GM18505 (cell line): Measurements from ENCODE around the gene TYW1.
"Not testable (repeated sequence)": the region's sequence is repeated elsewhere in the genome, so short reads cannot be mapped to it uniquely, and the experiment has no call there.

ENCODE experiments used
- ATAC-seq: cut with Tn5 transposase; IDR thresholded peaks from one replicate; pipeline ENCODE4 v1.9.1; 2021; ENCODE audit not compliant: unreplicated experiment

Gene TYW1

DNA sequence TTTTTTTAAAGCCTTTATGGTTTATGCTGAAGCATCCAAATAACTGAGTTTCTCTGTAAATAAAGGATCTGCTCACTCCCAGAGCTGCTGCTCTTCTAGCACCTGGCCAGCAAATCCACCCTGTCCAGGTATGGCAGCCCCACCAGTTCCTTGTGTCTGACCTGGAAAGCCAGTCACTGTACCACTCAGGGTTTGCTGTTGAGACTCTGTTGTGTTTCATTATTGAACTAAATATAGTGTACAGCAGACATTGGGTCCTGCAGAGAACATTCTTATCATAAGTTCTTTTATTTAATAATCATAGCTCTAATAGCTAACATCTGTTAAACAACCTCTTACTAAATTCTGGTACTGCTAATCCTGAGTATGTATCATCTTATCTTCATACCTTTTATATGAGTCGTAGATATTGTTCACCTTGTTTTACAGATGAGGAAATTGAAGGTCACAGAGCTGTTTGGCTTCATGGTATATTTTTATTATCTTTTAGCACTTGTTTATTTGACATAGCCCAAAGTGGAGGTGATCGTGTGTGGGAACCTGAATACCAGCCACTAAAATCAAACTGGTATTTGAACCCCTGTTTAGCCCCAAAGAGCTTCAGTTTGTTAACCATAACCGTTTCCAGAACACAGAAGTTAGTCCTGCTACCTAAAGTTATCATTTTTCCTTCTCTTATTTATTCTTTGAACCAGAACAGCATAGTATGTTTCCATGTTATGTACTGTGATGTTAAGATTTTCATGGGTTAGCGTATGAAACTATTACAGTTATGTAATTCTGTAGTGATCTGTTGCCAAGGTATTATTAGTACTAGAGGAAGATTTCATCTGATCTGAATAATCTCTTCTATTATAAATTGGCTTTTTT, 139.2 kb downstream of the TYW1 start:
- not testable (repeated sequence) for ATAC-seq

DNA sequence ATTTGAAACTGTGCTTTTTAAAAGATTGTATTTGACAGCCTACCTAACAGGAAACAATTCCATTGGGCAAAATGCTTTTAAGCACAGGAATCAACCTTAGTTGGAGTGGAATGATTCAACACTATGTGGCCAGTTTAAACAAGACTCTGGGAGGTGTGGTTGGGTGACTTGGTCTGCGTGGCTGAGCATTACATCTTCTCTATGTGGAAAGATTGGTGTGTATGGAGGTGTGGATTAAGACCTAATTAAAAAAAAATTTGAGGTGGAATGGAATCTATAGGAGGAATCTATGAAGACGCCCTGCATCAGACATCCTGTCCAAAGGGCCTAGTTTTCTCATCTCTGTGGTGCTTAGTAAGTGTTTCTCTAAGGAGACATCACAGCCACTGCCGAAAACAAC, 140.9 kb downstream of the TYW1 start:
- ATAC-seq: not testable (repeated sequence)

DNA sequence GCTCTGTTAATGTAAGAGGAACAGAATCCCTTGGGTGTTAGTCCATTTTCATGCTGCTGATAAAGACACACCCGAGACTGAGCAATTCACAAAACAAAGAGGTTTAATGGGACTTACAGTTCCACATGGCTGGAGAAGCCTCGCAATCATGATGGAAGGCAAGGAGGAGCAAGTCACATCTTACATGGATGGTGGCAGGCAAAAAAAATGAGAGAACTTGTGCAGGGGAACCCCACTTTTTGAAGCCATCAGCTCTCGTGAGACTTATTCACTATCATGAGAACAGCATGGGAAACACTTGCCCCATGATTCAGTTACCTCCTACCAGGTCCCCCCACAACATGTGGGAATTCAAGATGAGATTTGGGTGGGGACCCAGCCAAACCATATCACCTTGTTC, 143.2 kb downstream of the TYW1 start:
- not testable (repeated sequence) for ATAC-seq

DNA sequence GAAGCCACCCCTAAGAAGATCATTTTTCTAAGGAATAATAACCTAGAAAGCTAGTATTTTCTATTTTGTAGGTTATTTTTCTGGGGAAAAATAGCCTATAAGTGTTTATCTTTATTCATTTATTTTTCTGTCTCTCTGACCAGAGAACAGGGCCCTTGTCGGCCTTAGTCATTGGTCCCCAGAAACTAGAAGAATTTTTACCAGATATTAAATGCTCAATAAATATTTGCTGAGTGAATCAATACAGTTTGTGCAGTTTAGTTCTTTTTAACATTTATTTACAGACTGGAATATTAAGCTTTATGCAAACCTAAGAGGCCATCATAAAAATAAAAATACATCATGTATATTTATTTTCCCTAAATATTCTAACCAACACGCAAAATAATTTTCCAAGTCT, 144.4 kb downstream of the TYW1 start:
- not testable (repeated sequence) for ATAC-seq

DNA sequence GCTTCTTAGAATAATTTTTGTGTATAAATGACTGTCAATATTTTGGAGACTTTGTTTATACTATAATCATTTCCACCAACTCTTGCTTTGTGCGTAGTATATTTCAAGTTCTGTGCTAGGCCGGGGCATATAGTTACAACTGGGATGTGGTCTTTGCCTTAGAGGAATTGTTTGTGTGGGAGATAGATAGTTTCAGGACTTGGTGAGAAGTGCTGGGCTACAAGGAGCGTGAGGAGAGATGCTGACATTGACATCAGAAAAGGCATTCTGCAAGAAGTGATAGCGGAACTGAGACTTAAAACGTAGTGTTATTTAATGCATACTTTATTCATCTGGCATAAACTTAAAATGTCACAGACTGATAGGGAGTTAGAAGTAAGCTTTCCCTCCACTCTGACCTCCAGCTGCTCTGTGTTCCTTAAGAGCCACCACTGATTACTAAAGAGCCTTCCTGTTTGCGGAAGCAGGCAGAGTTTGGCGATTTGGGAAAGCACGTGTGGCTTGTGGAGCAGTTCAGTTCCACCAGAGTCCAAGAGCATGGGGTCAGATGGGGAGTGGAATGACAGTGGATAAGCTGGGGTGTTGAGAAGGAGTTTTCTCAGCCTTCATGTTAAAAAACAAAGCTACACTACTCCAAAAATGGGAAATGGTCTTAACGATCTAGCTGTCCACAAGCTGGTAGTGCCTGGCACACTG, 146.6 kb downstream of the TYW1 start:
- not testable (repeated sequence) for ATAC-seq

DNA sequence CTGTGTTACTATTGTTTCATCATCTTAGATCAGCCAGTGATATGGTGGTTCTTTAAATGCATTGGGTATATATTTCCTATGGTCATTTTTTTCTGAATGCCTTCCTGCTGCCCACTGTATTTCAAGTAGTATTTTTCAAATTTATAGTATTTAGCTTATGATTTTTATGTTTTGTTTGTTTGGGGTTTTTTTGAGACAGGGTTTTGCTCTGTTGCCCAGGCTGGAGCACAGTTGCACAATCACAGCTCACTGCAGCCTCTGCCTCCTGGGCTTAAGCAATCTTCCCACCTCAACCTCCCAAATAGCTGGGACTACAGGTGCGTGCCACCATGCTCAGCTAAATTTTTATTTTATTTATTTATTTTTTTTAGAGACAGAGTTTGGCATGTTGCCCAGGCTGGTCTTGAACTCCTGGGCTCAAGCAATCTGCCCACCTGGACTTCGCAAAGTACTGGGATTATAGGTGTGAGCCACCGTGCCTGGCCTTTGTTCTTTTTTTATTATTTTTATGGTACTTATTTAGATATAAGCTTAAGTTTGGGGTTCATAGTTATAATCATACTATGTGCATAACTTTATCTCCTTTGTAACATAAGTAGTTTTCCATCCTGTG, 149.1 kb downstream of the TYW1 start:
- ATAC-seq: not testable (repeated sequence)

DNA sequence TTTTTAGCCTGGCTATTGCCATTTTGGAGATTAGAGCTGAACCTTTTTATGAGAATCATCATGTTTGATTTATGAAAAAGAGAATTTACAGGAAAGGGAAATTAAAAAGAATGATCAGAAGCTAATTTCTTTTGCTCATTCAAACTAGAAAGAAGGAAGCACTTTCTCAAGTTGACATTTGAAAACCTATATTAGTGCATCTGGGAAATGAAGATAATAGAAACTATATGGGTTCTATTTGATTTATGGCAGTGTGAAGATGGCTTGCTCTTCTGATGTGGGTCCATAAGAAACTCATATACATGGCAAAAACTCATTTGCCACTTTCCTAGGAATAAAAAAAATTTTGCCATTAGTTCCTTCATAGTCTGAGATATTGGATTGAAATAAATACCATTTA, 152.5 kb downstream of the TYW1 start:
- not testable (repeated sequence) for ATAC-seq

DNA sequence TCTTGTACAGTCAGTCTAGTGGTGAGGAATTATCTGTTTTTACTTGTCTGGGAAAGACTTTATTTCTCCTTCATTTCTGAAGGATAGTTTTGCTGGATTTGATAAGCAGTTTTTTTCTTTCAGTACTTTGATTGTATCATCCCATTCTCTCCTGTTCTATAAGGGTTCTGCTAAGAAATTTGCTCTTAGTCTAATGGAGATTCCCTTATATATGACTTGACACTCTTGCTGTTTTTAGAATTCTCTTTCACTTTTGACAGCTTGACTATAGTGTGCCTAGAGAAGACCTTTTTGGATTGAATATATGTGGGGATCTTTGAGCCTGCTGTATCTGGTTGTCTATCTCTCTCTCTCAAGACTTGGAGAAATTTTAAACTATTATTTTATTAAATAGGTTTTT, 157.7 kb downstream of the TYW1 start:
- not testable (repeated sequence) for ATAC-seq

DNA sequence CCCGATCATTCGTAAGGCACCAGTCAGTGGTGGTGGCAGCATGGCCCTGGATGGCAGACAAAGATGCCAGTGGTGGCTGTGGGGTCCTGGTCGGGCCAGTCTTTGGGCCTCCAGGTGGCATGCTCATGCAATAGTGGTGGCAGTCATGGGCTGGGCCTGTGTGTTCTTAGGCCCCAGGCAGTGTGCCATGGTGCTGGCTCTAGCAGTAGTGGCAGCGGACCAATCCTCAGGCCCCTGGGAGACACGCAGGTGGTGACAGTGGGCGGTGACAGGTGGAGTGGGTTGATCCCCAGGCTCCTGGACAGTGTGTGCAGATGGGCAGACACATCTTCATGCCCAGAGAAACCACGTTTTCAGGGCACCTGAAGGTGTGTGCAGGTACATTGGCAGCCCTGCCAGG, 159.4 kb downstream of the TYW1 start:
- not testable (repeated sequence) for ATAC-seq

DNA sequence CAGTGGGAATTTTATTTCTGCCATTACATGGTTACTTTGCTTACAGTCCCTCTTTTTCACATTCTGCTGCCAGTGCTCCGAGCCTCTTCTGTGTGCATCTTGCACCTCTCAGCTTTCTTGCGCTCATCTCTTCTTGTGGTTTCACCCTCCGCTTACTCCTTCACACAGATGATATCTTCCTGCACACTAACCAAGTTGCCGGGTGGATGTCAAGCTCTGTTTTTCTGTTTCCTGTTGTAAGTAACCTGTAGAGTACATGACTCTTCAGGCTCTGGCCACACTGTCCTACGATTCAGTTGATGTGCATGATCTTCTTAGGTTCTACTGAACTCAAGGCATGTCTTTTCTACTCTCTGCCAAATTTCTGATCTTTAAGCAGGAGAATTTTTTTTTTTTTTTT, 166.7 kb downstream of the TYW1 start:
- ATAC-seq: peak; percentile 100

DNA sequence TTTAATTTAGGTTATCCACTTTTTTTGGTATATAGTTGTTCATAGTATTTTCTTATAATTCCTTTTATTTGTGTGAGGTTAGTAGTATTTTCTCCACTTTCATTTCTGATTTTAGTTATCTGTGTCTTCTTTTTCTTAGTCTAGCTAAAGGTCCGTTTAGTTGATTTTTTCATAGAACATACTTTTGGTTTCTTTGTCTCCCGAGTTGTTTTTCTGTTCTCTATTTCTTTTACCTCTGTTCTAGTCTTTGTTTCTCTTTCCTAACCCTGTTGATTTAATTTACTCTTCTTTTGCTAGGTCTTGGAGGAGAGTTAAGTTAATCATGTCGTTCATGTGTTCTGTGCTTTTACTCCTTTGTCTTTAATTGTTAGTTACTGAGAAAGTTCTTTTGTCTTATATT, 174.5 kb downstream of the TYW1 start:
- not testable (repeated sequence) for ATAC-seq

DNA sequence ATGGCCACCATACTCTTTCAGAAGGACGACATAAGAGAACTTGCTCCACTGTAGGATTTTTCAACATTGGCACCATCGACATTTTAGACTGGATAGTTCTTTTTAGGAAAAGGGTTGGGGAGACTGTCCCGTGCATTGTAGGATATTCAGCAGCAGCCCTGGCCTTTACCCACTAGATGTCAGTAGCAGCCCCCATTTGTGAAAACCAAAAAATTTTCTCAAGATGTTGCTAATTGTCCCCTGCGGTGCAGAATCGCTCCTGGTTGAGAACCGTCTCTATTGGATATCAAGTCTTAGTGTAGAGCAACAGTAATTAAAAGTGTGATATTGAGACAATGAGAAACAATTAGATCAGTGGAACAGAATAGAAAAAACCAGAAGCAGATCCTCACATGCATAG, 180.1 kb downstream of the TYW1 start:
- ATAC-seq: not testable (repeated sequence)

DNA sequence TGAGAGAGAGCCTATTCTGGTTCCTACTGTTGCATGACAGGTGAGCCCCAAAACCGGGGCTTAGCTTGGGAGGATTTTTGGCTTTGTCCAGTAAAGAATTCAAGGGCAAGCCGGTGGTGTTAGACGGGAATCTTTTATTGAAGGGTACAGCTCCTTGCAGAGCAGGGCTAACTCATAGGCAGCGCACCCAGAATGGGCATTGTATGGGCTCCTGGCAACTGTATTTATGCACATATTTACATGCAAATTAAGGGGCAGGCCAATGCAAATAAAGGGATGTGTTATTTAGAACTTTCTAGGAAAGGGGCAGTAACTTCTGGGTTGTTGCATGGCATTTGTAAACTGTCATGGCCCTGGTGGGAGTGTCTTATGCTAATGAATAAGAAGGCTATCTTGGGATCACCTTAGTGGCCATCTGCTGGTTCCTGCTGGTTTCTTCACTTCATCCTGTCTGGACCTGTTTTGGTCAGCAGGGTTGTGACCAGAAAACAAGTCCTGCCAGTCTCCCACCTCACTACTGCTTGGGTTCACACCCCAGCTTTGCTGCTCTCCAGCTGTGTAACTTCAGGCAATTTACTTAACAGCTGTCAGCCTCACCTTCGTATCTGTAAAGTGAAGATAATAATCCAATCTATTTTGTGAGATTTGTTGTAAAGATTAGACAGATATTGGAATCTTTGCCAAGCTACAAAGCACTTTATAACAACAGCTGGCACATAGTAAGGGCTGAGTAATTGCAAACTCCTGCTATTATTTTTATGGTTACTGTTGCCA, 182.5 kb downstream of the TYW1 start:
- not testable (repeated sequence) for ATAC-seq

DNA sequence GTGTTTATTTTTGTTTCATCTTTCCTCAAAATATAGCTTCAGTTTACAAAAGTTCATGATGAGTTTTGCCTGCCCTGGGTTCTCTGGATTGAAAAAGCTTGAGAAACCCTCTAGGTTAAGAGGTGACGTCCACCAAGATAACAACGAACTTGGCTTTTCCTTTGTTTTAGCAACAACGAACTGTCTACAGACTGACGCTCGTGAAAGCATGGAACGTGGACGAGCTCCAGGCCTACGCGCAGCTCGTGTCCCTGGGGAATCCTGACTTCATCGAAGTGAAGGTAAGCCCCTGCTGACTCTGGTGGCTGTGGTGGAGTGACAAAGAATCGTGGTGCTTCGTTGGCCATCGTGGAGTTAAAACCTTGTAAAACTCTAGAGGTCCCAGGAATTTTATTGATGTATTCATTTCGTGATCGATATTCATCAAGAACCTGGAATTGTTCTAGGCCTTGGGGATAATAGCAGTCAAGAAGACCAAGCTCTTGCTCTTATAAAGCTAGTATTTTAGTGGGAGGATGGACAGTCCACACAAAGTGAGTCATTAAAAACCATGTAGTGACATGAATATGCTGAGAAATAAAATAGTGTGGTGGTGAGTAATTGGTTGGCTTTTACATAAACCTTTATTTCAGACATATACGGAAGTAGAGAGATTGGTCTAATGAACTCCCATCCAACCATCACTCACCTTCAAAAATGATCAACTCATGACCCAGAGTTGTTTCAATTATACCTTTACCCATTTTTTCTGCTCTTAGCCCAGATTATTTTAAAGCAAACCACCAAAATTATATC, 186.5 kb downstream of the TYW1 start:
- ATAC-seq: not testable (repeated sequence)

DNA sequence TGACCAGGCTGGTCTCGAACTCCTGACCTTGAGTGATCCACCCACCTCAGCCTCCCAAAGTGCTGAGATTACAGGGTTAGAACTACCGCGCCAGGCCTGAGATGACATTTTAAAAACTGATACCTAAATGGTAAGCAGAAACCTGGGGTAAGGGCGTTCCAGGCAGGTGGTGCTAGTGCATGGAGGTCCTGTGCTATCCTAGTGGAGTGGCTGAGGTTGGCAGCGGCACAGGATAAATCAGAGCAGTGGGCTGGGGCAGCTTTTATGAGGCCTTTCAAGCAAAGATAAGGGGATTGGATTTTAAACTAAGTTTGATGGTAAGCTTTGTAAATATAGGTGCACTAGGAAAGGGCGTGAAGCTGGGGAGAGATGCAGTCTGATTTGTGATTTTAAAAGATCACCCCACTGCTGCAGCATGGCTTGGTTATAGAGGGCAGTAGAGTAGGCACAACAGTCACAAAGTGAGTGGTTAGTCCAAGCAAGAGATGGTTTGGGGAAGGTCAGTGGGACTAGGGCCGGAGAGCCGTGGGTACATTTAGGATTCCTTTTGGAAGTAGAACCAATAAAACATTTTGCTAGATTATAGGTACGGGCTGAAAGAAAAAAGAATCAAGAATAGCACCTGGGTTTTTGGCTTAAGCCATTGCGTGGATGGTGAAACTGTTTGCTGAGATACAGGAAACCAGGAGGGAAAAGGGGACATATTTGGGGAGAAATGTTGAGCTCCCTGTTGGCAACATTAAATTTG, 188.5 kb downstream of the TYW1 start:
- not testable (repeated sequence) for ATAC-seq

DNA sequence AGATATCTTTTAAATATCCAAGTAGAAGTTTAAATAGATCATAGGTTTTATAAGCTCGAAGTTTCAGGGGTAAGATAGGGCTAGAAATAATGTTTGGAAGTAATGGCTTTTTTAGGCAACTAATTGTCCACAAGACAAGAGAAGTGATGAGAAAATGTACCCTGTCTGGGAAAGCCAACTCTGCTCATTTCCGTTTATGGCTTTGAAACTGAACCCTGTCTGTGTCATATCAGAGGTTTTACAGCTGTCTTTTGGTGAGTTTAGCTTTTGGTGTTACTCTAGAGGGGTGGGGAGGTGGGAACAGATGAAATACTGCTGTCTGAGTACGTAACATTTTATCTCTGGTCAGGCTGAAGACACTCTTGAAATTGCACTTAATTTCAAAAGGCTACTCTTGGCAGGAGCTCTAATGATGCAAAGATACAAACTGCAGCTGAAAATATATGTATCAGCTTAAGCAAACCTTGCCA, 189.1 kb downstream of the TYW1 start:
- peak; percentile 77 for ATAC-seq

DNA sequence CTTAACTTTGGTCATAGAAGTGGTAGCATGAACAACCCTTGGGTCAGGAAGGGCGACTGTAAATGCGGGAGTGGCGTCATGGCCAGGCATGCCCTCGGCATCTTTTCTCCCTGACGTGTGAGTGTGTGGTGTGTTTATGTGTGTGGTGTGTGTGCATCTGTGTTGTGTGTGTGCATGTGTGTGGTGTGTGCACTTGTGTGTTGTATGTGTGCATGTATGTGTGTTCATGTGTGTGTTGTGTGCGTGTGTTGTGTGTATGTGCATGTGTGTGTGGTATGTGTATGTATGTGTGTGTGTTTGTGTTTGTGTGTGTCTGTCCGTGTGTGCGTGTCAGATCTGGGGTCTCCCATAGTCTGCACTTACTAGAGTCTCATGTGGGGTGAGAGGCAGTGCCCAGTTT, 192.5 kb downstream of the TYW1 start:
- ATAC-seq: not testable (repeated sequence)

DNA sequence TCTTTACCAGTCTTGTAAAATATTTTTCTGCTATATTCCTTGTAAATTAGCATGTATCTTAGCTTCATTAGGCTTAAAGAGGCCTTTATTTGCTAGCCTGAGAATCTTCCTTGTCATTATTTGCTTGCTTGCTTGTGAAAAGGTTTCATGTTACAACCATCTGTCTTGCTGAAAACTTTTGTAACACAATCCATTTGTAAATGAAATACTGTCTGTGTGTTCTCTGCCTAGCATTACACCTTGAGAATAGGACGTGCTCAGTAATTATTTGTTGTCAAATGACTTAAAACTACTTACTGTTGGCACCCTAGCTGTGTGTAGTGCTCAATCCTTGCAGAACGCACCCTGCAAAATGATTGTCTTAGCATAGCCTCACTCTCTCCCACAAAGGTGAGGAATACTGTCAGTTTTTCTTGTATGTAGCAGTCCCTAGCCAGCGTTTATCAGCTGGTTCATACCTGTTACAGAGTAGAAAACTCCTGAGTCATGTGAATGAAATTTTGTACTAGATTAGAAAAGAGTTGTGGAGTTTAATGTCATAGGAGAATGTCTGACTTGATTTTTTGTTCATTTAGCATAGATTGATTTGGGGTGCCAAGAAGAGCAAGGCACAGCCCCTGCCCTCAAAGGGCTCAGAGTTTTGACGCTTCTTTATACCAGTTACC, 193.3 kb downstream of the TYW1 start:
- ATAC-seq: not testable (repeated sequence)
